Muscle layer of colon (tissue), 2 donors: Measurements from ENCODE around the gene ARHGAP20.
"Not testable (repeated sequence)": the region's sequence is repeated elsewhere in the genome, so short reads cannot be mapped to it uniquely, and the experiment has no call there.

Experiments
- H3K27ac ChIP-seq: one replicate; pipeline ENCODE4 v1.7.0; 2013; ENCODE audit warnings: low read depth, mild to moderate bottlenecking, low read length, moderate library complexity
- H3K27me3 ChIP-seq, 2 donors: one replicate each; pipeline ENCODE4 v1.7.0; 2013; ENCODE audit warnings: low read length in 2 of 2, mild to moderate bottlenecking in 2 of 2; ENCODE audit not compliant: insufficient read depth in 2 of 2, control insufficient read depth in 1 of 2
- H3K36me3 ChIP-seq: one replicate; pipeline ENCODE4 v1.7.0; 2013; ENCODE audit warnings: mild to moderate bottlenecking, low read length; ENCODE audit not compliant: insufficient read depth
- H3K4me1 ChIP-seq: one replicate; pipeline ENCODE4 v1.7.0; 2013; ENCODE audit warnings: mild to moderate bottlenecking, low read length; ENCODE audit not compliant: insufficient read depth
- H3K4me3 ChIP-seq, 2 donors: one replicate each; pipeline ENCODE4 v1.7.0; 2013; ENCODE audit warnings: low read length in 2 of 2, low read depth in 1 of 2, mild to moderate bottlenecking in 1 of 2, moderate library complexity in 1 of 2
- H3K9ac ChIP-seq: one replicate; pipeline ENCODE4 v1.7.0; 2013; ENCODE audit warnings: low read length
- H3K9me3 ChIP-seq: one replicate; pipeline ENCODE4 v1.7.0; 2013; ENCODE audit warnings: mild to moderate bottlenecking, low read length
- donor health status: abdominal sarcoma.
- donor health status: Adenocarcinoma of cecum.

ARHGAP20 gene

DNA sequence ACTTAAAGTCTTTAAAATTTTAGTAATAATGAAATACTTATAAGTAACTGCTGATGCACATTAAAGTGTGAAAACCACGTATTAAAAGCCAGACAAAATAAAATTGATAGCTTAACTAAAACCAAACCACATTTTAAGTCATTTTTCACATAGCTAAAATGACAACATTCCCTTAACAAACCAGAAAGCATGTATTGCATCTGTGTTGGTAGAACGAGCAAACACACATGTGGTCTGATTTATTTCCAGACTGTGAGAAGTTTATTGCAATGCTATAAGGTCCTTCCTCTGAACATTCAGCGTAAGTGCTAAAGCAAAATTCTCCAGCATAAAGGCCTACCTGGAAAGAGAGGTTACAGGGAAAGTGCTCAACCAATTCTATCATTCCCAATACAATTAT lies 57.8 kb downstream of the ARHGAP20 start:
- Histone ChIP-seq H3K4me3 (no peak overlapping the region), H3K9ac (no peak overlapping the region), H3K36me3 (no peaks in the 10 kb centered on the region), H3K27ac (no peak overlapping the region), H3K4me1 (no peaks in the 10 kb centered on the region), H3K27me3 (no peaks in the 10 kb centered on the region), H3K9me3 (no peaks in the 10 kb centered on the region)

GRCh38 chr11:110645253-110645652 lies 67.0 kb downstream of the ARHGAP20 start:
- Histone ChIP-seq H3K4me3 (no peak overlapping the region), H3K36me3 (no peaks in the 10 kb centered on the region), H3K9ac (no peak overlapping the region), H3K27me3 (no peaks in the 10 kb centered on the region), H3K27ac (no peak overlapping the region), H3K4me1 (no peaks in the 10 kb centered on the region), H3K9me3 (no peaks in the 10 kb centered on the region)

DNA sequence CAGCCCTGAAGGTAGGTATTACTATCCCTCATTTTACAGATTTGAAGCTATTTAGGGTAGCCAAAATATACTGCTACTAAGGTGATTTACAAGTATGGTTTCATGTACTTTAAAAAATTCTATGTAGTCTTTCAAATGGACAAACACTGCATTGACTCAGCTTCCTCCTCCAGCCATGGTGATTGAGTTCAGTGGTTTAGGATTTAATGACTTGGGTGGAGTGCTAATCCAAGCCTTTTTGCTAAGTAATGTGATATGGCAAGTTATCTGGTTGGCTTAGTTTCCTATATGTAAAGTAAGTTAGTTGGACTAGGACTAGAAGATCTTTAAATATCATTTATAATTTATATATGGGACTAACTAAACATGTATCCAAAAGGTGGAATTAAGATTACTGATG lies 77.9 kb downstream of the ARHGAP20 start:
- H3K9me3 ChIP-seq: no peaks in the 10 kb centered on the region
- H3K4me1 ChIP-seq: no peaks in the 10 kb centered on the region
- H3K36me3 ChIP-seq: no peaks in the 10 kb centered on the region
- H3K27ac ChIP-seq: no peak overlapping the region
- H3K4me3 ChIP-seq: no peak overlapping the region
- no peak overlapping the region for H3K9ac ChIP-seq
- no peaks in the 10 kb centered on the region for H3K27me3 ChIP-seq

GRCh38 chr11:110631551-110631950 lies 80.7 kb downstream of the ARHGAP20 start:
- no peaks in the 10 kb centered on the region for H3K27me3 ChIP-seq
- no peaks in the 10 kb centered on the region for H3K36me3 ChIP-seq
- no peaks in the 10 kb centered on the region for H3K4me1 ChIP-seq
- H3K9ac ChIP-seq: no peak overlapping the region
- no peak overlapping the region for H3K27ac ChIP-seq
- no peak overlapping the region for H3K4me3 ChIP-seq
- no peaks in the 10 kb centered on the region for H3K9me3 ChIP-seq

DNA sequence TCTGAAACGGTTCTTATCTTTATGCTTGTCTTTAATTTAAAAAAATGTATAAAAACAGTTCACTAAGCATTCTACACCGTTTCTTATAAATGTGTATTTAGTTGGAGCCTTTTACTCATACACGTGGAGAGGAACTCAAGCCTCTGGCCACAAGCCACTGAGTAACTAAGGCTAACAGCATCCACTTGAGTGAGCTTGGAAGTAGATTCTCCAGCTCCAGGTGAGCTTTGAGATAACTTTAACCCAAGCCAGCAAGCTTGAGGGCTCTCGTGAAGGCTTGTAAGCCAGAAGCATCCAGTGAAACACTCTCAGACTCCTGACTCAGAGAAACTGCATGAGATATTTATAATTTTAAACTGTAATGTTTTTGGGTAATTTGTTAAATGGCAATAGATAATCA lies 82.6 kb downstream of the ARHGAP20 start:
- Histone ChIP-seq H3K9me3 (no peaks in the 10 kb centered on the region), H3K27ac (no peak overlapping the region), H3K27me3 (no peaks in the 10 kb centered on the region), H3K4me1 (no peaks in the 10 kb centered on the region), H3K36me3 (no peaks in the 10 kb centered on the region), H3K4me3 (no peak overlapping the region), H3K9ac (no peak overlapping the region)

DNA sequence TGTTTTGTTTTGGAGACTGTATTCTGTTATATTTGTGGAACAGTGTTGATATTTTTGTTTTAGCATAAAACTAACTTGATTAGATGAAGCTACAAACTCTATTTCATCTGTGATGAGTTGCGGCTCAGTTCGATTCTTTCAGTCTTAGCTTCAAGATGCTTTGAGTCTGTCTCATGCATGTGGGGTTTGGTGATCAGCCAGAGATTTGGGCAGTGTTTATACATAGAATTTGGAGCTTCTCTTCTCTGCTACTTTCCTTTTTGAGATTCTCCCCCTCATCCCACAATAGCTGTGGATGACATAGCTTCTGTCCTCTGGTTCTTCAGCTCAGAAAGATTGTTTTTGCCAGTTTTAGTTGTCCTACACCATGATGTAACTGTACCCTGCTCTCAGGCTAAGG lies 90.4 kb downstream of the ARHGAP20 start:
- Histone ChIP-seq H3K9me3 (no peaks in the 10 kb centered on the region), H3K9ac (no peak overlapping the region), H3K27me3 (no peaks in the 10 kb centered on the region), H3K4me1 (no peaks in the 10 kb centered on the region), H3K36me3 (no peaks in the 10 kb centered on the region), H3K4me3 (no peak overlapping the region), H3K27ac (no peak overlapping the region)

GRCh38 chr11:110619366-110619765 lies 92.9 kb downstream of the ARHGAP20 start:
- not testable (repeated sequence) for H3K4me1 ChIP-seq, H3K9ac ChIP-seq, H3K9me3 ChIP-seq, H3K27ac ChIP-seq, H3K27me3 ChIP-seq, H3K36me3 ChIP-seq, H3K4me3 ChIP-seq

GRCh38 chr11:110614031-110614430 lies 98.2 kb downstream of the ARHGAP20 start:
- no peak overlapping the region for H3K9ac ChIP-seq
- no peak overlapping the region for H3K27ac ChIP-seq
- no peaks in the 10 kb centered on the region for H3K4me1 ChIP-seq
- no peaks in the 10 kb centered on the region for H3K9me3 ChIP-seq
- no peak overlapping the region for H3K4me3 ChIP-seq
- H3K36me3 ChIP-seq: no peaks in the 10 kb centered on the region
- no peaks in the 10 kb centered on the region for H3K27me3 ChIP-seq

GRCh38 chr11:110613197-110613918 lies 98.9 kb downstream of the ARHGAP20 start:
- Histone ChIP-seq H3K27me3 (no peaks in the 10 kb centered on the region), H3K36me3 (no peaks in the 10 kb centered on the region), H3K9ac (no peak overlapping the region), H3K4me3 (no peak overlapping the region), H3K27ac (no peak overlapping the region), H3K9me3 (no peaks in the 10 kb centered on the region), H3K4me1 (no peaks in the 10 kb centered on the region)

DNA sequence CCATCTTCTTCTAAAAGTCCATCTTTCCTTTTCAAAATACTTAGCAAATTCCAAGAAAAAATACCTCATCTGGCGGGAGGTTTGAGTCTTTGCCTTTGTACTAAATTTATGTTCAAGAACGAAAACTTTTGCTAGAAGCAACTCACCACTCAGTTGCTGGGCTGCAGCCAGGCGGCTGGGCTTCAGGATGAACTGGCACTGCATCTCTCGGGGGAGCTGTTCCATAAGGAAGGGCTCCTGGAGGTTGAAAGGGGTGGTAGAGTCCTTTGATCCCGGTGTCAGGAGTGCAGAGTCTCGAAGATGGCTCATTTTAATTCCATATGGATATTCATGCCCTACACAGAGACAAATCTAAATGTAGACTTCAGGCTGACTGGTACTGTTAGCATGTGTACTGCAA lies 105.8 kb downstream of the ARHGAP20 start:
- no peak overlapping the region for H3K9ac ChIP-seq
- H3K9me3 ChIP-seq: no peaks in the 10 kb centered on the region
- no peak overlapping the region for H3K4me3 ChIP-seq
- H3K4me1 ChIP-seq: no peaks in the 10 kb centered on the region
- H3K36me3 ChIP-seq: peaks cover 10% of the 10 kb centered on the region
- H3K27me3 ChIP-seq: no peaks in the 10 kb centered on the region
- no peak overlapping the region for H3K27ac ChIP-seq

GRCh38 chr11:110601936-110602335 lies 110.3 kb downstream of the ARHGAP20 start:
- no peaks in the 10 kb centered on the region for H3K9me3 ChIP-seq
- H3K36me3 ChIP-seq: peaks cover 10% of the 10 kb centered on the region
- no peak overlapping the region for H3K27ac ChIP-seq
- H3K9ac ChIP-seq: no peak overlapping the region
- no peaks in the 10 kb centered on the region for H3K27me3 ChIP-seq
- no peak overlapping the region for H3K4me3 ChIP-seq
- H3K4me1 ChIP-seq: no peaks in the 10 kb centered on the region

DNA sequence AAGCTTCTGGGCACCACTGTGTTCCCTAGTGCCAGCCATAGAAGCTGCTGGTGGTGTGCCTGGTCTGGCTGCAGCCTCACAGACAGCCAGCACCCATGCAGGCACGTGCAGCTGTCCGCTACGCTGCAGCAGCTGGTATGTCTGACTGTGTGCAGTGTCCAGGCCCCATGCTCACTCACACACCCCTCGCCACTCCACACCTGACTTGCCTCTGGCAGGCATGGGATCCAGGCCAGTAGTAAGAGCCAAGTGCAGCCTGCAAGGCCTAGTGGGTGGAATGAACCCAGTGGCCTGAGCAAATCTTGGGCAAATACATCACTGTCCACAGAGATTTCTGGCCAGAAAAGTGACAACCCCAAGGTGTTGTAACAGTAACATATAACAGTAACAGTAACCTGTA lies 111.9 kb downstream of the ARHGAP20 start:
- Histone ChIP-seq H3K36me3 (no peaks in the 10 kb centered on the region), H3K9me3 (no peaks in the 10 kb centered on the region), H3K27me3 (no peaks in the 10 kb centered on the region), H3K27ac (no peak overlapping the region), H3K4me3 (no peak overlapping the region), H3K4me1 (no peaks in the 10 kb centered on the region), H3K9ac (no peak overlapping the region)
